HG03196 (cell line): Measurements from ENCODE around the gene FAM171A1.
"Not testable (repeated sequence)": the region's sequence is repeated elsewhere in the genome, so short reads cannot be mapped to it uniquely, and the experiment has no call there.

Experiments used
- ATAC-seq: cut with Tn5 transposase; IDR thresholded peaks from one replicate; pipeline ENCODE4 v1.9.1; 2021; ENCODE audit not compliant: unreplicated experiment

The FAM171A1 gene

GRCh38 chr10:15370856-15371701, at the start of gene FAM171A1:
TSS of gene FAM171A1 (minus strand) at chr10:15371289. CDS start at chr10:15371052, 237 bp downstream.
- peak; percentile 56 for ATAC-seq

DNA sequence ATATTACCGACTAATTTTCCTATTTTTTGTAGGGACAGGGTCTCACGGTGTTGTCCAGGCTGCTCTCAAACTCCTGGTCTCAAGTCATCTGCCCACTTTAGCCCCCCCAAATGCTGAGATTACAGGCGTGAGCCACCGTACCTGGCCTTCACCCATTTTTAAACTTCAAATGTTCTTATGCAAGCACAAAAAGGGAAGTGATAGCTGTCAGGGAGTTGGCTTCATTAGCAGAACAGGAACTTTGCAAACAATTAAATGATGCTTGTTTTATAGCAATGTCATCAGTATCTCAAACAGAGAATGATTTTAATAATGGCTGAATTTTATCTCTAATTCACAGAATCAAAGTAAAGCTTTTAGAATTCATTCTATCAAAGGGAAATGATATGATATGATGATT, 49.8 kb upstream of the FAM171A1 start:
- no peak for ATAC-seq

DNA sequence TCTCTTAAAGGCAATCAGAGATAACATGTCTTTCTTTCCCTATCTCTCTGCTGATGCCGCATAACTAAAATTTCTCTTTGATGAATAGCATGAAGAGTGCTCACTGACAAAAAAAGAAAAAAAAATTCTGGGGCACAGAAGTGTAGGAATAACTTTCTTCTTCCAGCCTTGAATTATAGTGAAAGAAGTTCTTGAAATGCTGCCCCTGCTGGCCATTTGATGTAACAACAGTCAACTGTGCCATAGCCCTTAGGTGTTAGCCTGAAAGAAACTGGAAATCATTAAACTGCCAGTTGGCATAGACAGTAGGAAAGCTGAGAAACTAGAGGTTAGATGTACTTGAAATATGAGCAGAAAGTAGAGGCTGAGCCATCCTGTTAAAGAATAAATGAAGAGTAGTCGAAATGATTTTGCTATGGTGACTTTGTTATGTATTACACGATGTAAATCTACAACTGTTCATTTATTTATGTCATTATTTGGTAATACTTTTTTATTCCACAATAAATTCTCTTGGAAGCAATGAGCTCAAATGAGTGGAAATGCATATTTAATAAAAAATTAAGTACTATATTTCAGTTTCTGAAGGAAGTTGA, 48.3 kb upstream of the FAM171A1 start:
- ATAC-seq = no peak

DNA sequence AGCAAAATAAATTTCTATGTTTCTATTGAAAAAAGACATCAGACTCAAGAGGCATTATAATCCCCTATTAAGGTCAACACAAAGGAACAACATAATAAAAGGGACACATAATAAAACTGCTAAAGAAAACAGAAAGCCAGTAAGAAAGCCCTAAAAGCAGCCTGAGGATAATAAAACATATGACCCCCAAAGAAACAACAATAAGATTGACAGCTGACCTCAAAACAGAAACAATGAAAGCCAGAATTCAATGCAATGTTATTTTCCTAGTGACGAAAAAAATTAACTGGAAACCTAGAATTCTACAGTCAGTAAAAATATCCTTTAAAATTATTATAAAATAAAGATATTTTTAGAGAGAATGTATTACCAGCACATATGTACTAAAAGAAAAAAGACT, 44.9 kb upstream of the FAM171A1 start:
- ATAC-seq = no peak

- no peak for ATAC-seq
Measured at GRCh38 chr10:15411010-15411409, 39.9 kb upstream of the FAM171A1 start.

DNA sequence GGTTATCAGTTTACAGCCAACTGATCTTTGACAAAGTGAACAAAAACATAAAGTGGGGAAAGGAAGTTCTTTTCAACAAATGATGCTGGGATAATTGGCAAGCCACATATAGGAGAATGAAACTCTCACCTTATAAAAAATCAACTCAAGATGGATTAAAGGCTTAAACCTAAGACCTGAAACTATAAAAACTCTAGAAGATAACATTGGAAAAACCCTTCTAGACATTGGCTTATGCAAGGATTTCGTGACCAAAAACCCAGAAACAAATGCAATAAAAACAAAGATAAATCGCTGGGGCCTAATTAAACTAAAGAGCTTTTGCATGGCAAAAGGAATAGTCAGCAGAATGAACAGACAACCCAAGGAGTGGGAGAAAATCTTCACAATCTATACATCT, 38.3 kb upstream of the FAM171A1 start:
- ATAC-seq = not testable (repeated sequence)

DNA sequence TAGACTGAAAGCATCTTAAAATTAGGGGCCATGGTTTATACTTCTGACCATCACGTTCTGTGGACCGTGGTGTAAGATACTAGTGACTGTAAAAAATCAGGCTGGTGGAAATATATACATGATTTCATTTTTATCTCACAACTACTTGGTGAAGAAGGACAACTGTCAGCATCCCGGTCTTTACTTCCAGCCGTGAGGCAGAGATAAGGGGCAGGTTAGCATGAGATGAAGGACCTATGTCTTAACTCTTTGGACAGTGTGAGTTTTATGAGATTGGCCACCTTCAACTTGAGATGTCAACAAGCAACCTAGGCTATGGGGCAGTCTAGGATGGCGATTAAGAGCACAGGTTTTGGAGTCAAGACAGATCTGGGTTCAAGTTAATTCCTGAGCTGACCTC, 37.5 kb upstream of the FAM171A1 start:
- ATAC-seq = no peak

DNA sequence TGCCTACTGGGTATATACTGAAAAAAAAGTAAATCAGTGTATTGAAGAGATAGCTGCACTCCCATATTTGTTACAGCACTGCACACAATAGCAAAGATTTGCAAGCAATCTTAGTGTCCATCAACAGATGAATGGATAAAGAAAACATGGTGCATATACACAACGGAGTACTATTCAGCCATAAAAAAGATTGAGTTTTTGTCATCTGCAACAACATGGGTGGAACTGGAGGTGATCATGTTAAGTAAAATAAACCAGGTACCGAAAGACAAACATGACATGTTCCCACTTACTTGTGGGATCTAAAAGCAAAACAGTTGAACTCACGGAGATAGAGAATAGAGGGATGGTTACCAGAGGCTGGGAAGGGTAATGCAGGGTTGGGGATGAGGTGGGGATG, 34.2 kb upstream of the FAM171A1 start:
- ATAC-seq = no peak

DNA sequence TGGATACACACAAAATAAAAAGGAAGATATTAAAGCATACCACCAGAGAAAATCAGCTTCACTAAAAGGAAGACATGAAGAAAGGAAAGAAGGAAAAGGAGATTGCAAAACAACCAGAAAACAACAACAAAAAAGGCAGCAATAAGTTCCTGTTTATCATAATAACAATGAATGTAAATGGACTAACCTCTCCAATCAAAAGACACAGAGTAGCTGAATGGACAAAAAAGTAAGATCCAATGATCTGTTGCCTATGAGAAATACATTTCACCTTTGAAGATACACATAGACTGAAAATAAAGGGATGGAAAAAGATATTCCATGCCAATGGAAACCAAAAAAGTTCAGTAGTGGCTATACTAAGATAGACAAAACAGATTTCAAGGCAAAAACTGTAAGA, 30.3 kb upstream of the FAM171A1 start:
- no peak for ATAC-seq

GRCh38 chr10:15400461-15400860, 29.4 kb upstream of the FAM171A1 start:
- ATAC-seq = not testable (repeated sequence)

DNA sequence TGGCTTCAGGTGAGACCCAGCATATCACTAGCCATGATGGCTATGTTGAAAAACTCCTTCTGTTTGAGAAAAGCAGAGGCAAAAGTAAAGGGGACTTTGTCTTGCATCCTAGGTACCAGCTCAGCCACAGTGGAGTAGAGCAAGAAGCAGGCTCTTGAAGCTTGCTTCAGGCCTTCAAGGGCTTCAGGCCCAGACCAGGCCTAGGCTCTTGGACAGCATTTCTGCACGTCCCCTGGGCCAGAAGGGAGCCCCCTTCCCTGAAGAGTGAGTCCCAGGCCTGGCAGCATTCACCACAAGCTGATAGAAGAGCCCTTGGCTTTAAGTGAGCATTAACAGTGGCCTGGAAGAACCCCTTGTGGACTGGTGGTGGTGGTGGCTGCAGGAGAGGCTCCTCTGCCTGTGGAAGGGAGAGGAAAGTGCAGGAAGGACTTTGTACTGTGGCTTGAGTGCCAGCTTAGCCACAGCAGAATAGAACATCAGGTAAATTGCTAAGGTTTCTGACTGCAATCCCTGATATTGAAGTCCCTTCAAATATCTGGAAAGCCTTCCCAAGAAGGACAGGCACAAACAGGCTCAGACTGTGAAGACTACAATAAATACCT, 28.1 kb upstream of the FAM171A1 start:
- ATAC-seq = no peak

DNA sequence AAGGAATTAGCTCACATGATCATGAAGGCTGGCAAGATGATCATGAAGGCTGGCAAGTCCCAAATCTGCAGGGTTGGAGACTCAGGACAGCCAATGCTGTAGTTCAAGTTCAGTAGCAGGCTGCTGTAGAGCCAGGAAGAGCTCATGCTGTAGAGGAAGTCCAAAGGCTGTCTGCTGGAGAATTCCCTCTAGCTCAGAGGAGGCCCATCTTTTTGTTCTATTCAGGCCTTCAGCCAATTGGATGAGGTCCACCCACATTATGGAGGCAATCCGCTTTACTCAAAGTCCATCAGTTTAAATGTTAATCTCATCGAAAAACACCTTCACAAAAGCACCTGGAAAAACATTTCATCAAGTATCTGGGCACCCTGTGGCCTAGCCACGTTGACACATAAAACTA, 24.8 kb upstream of the FAM171A1 start:
- ATAC-seq = no peak

- no peak for ATAC-seq
Measured at GRCh38 chr10:15393139-15393825, 22.2 kb upstream of the FAM171A1 start.

- ATAC-seq = no peak
Measured at GRCh38 chr10:15391491-15391890, 20.4 kb upstream of the FAM171A1 start.

- ATAC-seq = not testable (repeated sequence)
Measured at GRCh38 chr10:15388172-15388571, 17.1 kb upstream of the FAM171A1 start.

DNA sequence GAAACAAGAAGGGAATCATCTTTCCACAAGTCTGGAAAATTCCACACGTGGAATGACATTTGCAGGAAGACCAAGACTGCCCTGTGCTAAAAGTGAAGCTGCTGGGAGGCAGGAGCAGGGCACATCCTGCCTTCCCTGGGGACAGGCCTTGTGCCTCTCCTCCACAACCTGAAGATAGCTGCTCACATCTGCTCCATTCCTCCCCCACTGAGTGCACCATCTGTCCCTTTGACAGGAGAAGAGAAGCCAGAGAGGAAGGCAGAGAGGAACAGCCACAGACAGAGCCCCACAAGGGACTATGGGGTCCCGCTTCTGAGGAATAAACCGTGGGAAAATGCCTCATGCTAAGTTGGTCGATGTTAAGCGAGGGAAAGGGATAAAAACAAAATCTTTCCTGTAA, 15.9 kb upstream of the FAM171A1 start:
- no peak for ATAC-seq

- ATAC-seq = no peak
Measured at GRCh38 chr10:15385552-15386455, 14.7 kb upstream of the FAM171A1 start.

DNA sequence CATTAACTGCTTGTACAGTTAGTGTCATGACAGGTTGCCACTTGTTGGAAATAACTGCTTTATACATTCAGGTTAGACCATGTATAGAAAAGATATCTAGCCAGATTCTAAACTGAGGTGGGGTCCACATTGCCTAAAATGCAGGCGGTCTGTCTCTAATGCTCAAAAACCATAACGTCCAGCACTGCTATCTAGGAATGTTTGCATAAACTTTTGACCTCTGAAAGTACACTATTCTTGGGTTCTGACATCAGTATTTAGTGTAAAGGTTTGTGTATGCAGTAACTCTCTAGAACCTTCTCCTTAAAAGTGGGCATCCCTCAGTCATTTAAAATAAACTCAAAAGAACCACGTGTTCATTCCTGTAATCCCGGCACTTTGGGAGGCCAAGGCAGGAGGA, 10.3 kb upstream of the FAM171A1 start:
- no peak for ATAC-seq

- no peak for ATAC-seq
Measured at GRCh38 chr10:15379078-15379477, 8.0 kb upstream of the FAM171A1 start.

DNA sequence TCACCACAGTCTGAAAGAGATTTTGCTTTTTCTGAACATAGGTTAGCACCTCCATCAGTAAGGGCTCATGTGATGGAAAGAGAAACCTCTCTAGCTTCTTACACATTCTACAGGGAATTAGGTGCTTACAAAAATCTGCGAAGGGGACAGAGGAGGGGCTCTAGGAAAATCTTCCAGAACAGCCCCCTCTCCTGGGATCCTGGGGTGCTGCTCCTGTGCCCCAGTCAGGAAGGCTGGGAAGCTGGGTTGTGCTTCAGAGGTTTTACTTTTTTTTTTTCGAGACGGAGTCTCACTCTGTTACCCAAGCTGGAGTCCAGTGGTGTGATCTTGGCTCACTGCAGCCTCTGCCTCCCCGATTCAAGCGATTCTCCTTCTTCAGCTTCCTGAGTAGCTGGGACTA, 7.5 kb upstream of the FAM171A1 start:
- no peak for ATAC-seq

DNA sequence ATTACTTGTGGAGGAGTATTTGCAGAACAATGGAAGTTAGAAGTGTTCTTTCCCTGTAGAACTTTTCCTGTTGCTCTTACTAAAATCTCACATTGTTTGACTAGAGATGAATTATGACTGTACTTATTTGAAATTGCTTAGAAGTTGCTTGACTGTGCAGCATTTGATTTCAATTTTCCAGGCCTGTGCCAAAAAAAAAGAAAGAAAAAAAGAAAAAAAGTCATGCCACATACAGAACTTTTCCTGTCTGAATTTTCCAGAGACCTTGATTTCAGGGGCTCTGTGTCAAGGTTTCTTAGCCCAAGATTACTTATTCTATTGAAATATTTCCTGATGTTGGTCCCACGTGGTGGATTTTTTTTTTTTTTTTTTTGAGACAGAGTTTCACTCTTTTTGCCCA, 3.5 kb upstream of the FAM171A1 start:
- ATAC-seq = no peak
